Measurements from ENCODE around the gene C22orf31. TPM values are rescaled to one million over a fixed set of nuclear protein-coding genes. Genes with fewer than 3 reads are reported as not detected.

Gene C22orf31
- total and polyA plus RNA-seq, 2 experiments from 2014 or later = 0.36 TPM; not detected in 1

DNA sequence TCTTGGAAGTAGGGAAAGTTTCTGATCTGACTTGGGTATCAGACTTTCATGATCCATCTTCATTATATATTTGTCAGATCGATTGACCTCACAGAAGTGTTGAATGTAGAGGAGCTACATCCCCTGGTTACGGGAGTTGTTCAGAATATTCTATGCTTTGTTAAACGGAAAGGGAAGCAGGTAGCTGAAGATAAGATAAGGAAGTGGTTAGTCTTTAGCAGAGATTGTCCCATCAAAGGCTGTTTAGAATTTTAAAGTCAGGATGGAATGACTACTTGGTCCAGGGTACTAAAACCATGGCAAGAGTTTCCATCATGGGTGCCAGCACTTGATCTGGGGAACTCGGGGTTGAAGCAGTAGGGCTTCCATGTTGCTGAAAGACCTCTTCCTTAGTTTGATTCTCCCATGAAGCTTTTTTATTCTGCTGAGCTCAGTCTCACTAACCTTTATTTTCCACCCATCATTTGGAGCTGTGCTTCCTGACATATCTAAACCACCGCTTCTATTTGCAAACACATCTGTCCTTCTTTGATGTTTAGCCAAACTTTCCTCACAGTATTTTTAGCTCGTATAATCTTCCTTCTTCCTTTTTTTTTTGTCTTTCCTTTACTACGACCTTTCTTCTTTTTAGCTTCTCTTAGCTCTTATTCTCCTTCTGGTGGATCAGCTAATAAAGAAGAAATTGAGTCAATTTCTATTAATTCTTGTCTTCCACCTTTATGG, 4.0 kb upstream of the C22orf31 start:
- Mint-ChIP-seq H3K9me3 (no peaks in the 10 kb centered on the region), H3K4me1 (peaks cover 13% of the 10 kb centered on the region), H3K36me3 (ENCODE audit: low read depth) (no peaks in the 10 kb centered on the region), H3K4me3 (no peak overlapping the region), H3K27me3 (ENCODE audit: insufficient read depth, low read depth, poor library complexity) (peaks cover 20% of the 10 kb centered on the region), H3K27ac (no peak overlapping the region)
- Histone ChIP-seq H2AFZ (0 out of 2 replicates have a peak overlapping the region, but pooled peaks have one; percentile 5), H3K36me3 (ENCODE audit: insufficient read depth) (no peaks in the 10 kb centered on the region), H3F3A (replicated peaks; ENCODE audit: low read depth) (no peaks in the 10 kb centered on the region), H3K4me3 (no peak overlapping the region), H3K27ac (ENCODE audit: low read depth) (no peak overlapping the region), H3K79me2 (replicated peaks; ENCODE audit: insufficient read depth) (no peaks in the 10 kb centered on the region), H3K4me1 (ENCODE audit: insufficient read depth) (no peaks in the 10 kb centered on the region), H3K27me3 (ENCODE audit: insufficient read depth) (peaks cover 15% of the 10 kb centered on the region), H4K20me1 (replicated peaks; ENCODE audit: insufficient read depth) (no peaks in the 10 kb centered on the region), H3K4me2 (no peak overlapping the region), H3K9me2 (ENCODE audit: insufficient read depth) (no peaks in the 10 kb centered on the region)
- TF ChIP-seq POLR2AphosphoS5 (IDR thresholded peaks at IDR 0.05; ENCODE audit: low read depth) = no peak
- TF ChIP-seq EZH2 (IDR thresholded peaks at IDR 0.05; ENCODE audit: low read depth, unreplicated experiment) = no peak
- DNase-seq (ENCODE audit: low spot score) (no peak), ATAC-seq (no peak)

DNA sequence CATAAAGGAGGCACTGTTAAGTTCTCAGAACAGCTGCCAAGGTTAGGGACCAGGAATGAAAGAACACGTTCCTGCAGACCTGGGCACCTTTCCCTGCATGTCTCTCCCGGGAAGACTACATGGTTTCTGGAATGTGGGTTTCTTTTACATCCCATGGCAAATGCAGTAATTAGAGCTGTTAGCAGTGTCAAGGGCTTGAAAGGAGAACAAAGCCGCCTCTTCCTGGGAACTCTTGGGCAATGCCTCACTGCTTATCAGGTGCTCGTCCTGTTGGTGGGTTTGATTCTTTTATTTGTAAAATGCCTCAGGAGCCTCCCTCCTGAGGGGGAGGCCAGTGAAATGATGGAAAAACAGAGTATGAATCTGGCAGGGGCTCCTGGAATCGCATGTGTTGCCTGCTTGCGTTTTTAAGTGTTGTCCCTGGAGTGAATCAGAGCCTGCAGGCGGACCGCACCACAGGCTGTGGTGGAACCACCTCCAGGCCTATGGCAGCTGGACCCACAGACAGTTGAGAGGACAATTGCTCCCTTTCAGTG, 723 bp upstream of the C22orf31 start:
- peaks cover 18% of the 10 kb centered on the region for H3K4me1 Mint-ChIP-seq
- H3K36me3 Mint-ChIP-seq (ENCODE audit: low read depth) = no peaks in the 10 kb centered on the region
- peaks cover 8% of the 10 kb centered on the region for H3K27me3 Mint-ChIP-seq (ENCODE audit: insufficient read depth, low read depth, poor library complexity)
- no peak overlapping the region for H3K27ac Mint-ChIP-seq
- Histone ChIP-seq H3K27me3 (ENCODE audit: insufficient read depth) (no peaks in the 10 kb centered on the region), H3K79me2 (replicated peaks; ENCODE audit: insufficient read depth) (no peaks in the 10 kb centered on the region), H2AFZ (peak overlapping the region; percentile 65; the same call in 1 of the 2 replicates), H3K4me2 (no peak overlapping the region), H3K4me1 (ENCODE audit: insufficient read depth) (no peaks in the 10 kb centered on the region), H3F3A (replicated peaks; ENCODE audit: low read depth) (no peaks in the 10 kb centered on the region), H4K20me1 (replicated peaks; ENCODE audit: insufficient read depth) (no peaks in the 10 kb centered on the region), H3K27ac (ENCODE audit: low read depth) (no peak overlapping the region), H3K36me3 (ENCODE audit: insufficient read depth) (no peaks in the 10 kb centered on the region), H3K4me3 (no peak overlapping the region), H3K9me2 (ENCODE audit: insufficient read depth) (no peaks in the 10 kb centered on the region)
- peak; percentile 70 for ATAC-seq
- no peak overlapping the region for H3K4me3 Mint-ChIP-seq
- peak; percentile 69 for DNase-seq (ENCODE audit: low spot score)
- no peaks in the 10 kb centered on the region for H3K9me3 Mint-ChIP-seq
- TF ChIP-seq STAT1 (IDR thresholded peaks at IDR 0.05; ENCODE audit: unreplicated experiment) = no peak
- no peak for TF ChIP-seq EZH2phosphoT487 (IDR thresholded peaks at IDR 0.05; ENCODE audit: unreplicated experiment)
- no peak for TF ChIP-seq NANOG (IDR thresholded peaks at IDR 0.05; ENCODE audit: borderline replicate concordance)
- TF ChIP-seq, protein P1, sequence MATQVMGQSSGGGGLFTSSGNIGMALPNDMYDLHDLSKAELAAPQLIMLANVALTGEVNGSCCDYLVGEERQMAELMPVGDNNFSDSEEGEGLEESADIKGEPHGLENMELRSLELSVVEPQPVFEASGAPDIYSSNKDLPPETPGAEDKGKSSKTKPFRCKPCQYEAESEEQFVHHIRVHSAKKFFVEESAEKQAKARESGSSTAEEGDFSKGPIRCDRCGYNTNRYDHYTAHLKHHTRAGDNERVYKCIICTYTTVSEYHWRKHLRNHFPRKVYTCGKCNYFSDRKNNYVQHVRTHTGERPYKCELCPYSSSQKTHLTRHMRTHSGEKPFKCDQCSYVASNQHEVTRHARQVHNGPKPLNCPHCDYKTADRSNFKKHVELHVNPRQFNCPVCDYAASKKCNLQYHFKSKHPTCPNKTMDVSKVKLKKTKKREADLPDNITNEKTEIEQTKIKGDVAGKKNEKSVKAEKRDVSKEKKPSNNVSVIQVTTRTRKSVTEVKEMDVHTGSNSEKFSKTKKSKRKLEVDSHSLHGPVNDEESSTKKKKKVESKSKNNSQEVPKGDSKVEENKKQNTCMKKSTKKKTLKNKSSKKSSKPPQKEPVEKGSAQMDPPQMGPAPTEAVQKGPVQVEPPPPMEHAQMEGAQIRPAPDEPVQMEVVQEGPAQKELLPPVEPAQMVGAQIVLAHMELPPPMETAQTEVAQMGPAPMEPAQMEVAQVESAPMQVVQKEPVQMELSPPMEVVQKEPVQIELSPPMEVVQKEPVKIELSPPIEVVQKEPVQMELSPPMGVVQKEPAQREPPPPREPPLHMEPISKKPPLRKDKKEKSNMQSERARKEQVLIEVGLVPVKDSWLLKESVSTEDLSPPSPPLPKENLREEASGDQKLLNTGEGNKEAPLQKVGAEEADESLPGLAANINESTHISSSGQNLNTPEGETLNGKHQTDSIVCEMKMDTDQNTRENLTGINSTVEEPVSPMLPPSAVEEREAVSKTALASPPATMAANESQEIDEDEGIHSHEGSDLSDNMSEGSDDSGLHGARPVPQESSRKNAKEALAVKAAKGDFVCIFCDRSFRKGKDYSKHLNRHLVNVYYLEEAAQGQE (IDR thresholded peaks at IDR 0.05; ENCODE audit: unreplicated experiment) = no peak
- TF ChIP-seq CREB1 (CRISPR knock-in tag; IDR thresholded peaks at IDR 0.05; ENCODE audit: low read depth) = no peak
- TF ChIP-seq ZNF114 (CRISPR knock-in tag; IDR thresholded peaks at IDR 0.05) = no peak
- TF ChIP-seq, protein P2, sequence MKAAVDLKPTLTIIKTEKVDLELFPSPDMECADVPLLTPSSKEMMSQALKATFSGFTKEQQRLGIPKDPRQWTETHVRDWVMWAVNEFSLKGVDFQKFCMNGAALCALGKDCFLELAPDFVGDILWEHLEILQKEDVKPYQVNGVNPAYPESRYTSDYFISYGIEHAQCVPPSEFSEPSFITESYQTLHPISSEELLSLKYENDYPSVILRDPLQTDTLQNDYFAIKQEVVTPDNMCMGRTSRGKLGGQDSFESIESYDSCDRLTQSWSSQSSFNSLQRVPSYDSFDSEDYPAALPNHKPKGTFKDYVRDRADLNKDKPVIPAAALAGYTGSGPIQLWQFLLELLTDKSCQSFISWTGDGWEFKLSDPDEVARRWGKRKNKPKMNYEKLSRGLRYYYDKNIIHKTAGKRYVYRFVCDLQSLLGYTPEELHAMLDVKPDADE (IDR thresholded peaks at IDR 0.05) = no peak
- TF ChIP-seq, protein P3, sequence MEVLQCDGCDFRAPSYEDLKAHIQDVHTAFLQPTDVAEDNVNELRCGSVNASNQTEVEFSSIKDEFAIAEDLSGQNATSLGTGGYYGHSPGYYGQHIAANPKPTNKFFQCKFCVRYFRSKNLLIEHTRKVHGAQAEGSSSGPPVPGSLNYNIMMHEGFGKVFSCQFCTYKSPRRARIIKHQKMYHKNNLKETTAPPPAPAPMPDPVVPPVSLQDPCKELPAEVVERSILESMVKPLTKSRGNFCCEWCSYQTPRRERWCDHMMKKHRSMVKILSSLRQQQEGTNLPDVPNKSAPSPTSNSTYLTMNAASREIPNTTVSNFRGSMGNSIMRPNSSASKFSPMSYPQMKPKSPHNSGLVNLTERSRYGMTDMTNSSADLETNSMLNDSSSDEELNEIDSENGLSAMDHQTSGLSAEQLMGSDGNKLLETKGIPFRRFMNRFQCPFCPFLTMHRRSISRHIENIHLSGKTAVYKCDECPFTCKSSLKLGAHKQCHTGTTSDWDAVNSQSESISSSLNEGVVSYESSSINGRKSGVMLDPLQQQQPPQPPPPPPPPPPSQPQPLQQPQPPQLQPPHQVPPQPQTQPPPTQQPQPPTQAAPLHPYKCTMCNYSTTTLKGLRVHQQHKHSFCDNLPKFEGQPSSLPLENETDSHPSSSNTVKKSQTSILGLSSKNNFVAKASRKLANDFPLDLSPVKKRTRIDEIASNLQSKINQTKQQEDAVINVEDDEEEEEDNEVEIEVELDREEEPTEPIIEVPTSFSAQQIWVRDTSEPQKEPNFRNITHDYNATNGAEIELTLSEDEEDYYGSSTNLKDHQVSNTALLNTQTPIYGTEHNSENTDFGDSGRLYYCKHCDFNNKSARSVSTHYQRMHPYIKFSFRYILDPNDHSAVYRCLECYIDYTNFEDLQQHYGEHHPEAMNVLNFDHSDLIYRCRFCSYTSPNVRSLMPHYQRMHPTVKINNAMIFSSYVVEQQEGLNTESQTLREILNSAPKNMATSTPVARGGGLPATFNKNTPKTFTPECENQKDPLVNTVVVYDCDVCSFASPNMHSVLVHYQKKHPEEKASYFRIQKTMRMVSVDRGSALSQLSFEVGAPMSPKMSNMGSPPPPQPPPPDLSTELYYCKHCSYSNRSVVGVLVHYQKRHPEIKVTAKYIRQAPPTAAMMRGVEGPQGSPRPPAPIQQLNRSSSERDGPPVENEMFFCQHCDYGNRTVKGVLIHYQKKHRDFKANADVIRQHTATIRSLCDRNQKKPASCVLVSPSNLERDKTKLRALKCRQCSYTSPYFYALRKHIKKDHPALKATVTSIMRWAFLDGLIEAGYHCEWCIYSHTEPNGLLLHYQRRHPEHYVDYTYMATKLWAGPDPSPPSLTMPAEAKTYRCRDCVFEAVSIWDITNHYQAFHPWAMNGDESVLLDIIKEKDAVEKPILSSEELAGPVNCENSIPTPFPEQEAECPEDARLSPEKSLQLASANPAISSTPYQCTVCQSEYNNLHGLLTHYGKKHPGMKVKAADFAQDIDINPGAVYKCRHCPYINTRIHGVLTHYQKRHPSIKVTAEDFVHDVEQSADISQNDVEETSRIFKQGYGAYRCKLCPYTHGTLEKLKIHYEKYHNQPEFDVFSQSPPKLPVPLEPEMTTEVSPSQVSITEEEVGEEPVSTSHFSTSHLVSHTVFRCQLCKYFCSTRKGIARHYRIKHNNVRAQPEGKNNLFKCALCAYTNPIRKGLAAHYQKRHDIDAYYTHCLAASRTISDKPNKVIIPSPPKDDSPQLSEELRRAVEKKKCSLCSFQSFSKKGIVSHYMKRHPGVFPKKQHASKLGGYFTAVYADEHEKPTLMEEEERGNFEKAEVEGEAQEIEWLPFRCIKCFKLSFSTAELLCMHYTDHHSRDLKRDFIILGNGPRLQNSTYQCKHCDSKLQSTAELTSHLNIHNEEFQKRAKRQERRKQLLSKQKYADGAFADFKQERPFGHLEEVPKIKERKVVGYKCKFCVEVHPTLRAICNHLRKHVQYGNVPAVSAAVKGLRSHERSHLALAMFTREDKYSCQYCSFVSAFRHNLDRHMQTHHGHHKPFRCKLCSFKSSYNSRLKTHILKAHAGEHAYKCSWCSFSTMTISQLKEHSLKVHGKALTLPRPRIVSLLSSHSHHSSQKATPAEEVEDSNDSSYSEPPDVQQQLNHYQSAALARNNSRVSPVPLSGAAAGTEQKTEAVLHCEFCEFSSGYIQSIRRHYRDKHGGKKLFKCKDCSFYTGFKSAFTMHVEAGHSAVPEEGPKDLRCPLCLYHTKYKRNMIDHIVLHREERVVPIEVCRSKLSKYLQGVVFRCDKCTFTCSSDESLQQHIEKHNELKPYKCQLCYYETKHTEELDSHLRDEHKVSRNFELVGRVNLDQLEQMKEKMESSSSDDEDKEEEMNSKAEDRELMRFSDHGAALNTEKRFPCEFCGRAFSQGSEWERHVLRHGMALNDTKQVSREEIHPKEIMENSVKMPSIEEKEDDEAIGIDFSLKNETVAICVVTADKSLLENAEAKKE (CRISPR knock-in tag; IDR thresholded peaks at IDR 0.05) = no peak
- no peak for TF ChIP-seq JUNB (IDR thresholded peaks at IDR 0.05; ENCODE audit: unreplicated experiment)
